ENCODE measurements around the gene GREB1.

GRCh38 chr2:11516984-11517648 lies 16.7 kb upstream of the GREB1 start:
- TF ChIP-seq ZNF384 (IDR thresholded peaks at IDR 0.05) (no peak), SP1 (IDR thresholded peaks at IDR 0.05) (no peak), TARDBP (IDR thresholded peaks at IDR 0.05) (no peak), SUZ12 (IDR thresholded peaks at IDR 0.05) (no peak), CTBP1 (IDR thresholded peaks at IDR 0.05; ENCODE audit: borderline replicate concordance) (no peak), BHLHE40 (IDR thresholded peaks at IDR 0.05; ENCODE audit: borderline replicate concordance) (no peak), FOXM1 (IDR thresholded peaks at IDR 0.05; ENCODE audit: borderline replicate concordance) (no peak), ELF4 (IDR thresholded peaks at IDR 0.05) (no peak), L3MBTL2 (conservative IDR thresholded peaks at IDR 0.05) (no peak), NFRKB (IDR thresholded peaks at IDR 0.05) (no peak), ARNT (IDR thresholded peaks at IDR 0.05) (no peak)

Measured in HEK293T (cell line).